K562 (cell line): ENCODE measurements around the gene PCDHGB1. TPM values are rescaled to one million over a fixed set of nuclear protein-coding genes. Genes with fewer than 3 reads are reported as not detected.

Experiments used
- AFF1 ChIP-seq, 2 experiments: fragments of 450-650 bp; IDR thresholded peaks; 2 replicates each; pipeline ENCODE4 v1.6.1; 2018; ENCODE audit warnings: mild to moderate bottlenecking in 2 of 2, low read depth in 1 of 2; ENCODE audit not compliant: partially characterized antibody in 2 of 2
- ATF3 ChIP-seq, 2 experiments: fragments of 450-650 bp in 1 of 2; sonication (generic) in 1 of 2; formaldehyde crosslinking in 1 of 2; IDR thresholded peaks in 1 of 2; conservative IDR thresholded peaks in 1 of 2; 2 replicates each; pipeline versions ENCODE4 v1.6.1 to v1.8.1; 2016 to 2023; ENCODE audit warnings: mild to moderate bottlenecking in 2 of 2, moderate library complexity in 2 of 2, inconsistent platforms in 1 of 2, missing genetic modification reagents in 1 of 2
- E4F1 ChIP-seq: fragments of 250-450 bp; sonication (Bioruptor Pico); IDR thresholded peaks from 2 replicates; pipeline ENCODE4 v1.5.0; 2021; ENCODE audit warnings: mild to moderate bottlenecking, borderline replicate concordance
- GTF3C2 ChIP-seq: IDR thresholded peaks from 3 replicates; pipeline ENCODE4 v1.6.1; 2011; ENCODE audit warnings: borderline replicate concordance, mild to moderate bottlenecking, moderate library complexity; ENCODE audit not compliant: insufficient read length; ENCODE audit errors: extremely low read depth
- HDAC2 ChIP-seq: fragments of 450-650 bp; IDR thresholded peaks from 2 replicates; pipeline ENCODE4 v1.6.1; 2016; ENCODE audit warnings: mild to moderate bottlenecking
- MEIS2 ChIP-seq: fragments of 450-650 bp; IDR thresholded peaks from 2 replicates; pipeline ENCODE4 v1.6.1; 2014; ENCODE audit warnings: mild to moderate bottlenecking; ENCODE audit not compliant: partially characterized antibody
- NELFE ChIP-seq: IDR thresholded peaks from 2 replicates; pipeline ENCODE4 v1.6.1; 2011; ENCODE audit warnings: mild to moderate bottlenecking; ENCODE audit not compliant: insufficient read depth, insufficient read length
- PKNOX1 ChIP-seq: fragments of 450-650 bp; IDR thresholded peaks from 2 replicates; pipeline ENCODE4 v1.6.1; 2016
- RBBP5 ChIP-seq: fragments of 200-600 bp; sonication (generic); IDR thresholded peaks from 2 replicates; pipeline ENCODE4 v1.6.1; 2012; ENCODE audit warnings: borderline replicate concordance, mild to moderate bottlenecking, low read length, control low read depth, inconsistent platforms; ENCODE audit not compliant: insufficient read depth, poor library complexity, severe bottlenecking
- SIX5 ChIP-seq, 2 experiments: IDR thresholded peaks; 2 replicates each; pipeline ENCODE4 v1.6.1; 2011; ENCODE audit warnings: low read length in 2 of 2, borderline replicate concordance in 1 of 2, low read depth in 1 of 2, mild to moderate bottlenecking in 1 of 2, moderate library complexity in 1 of 2; ENCODE audit not compliant: insufficient read depth in 1 of 2
- TAF7 ChIP-seq: fragments of 450-650 bp; IDR thresholded peaks from 2 replicates; pipeline ENCODE4 v1.6.1; 2016; ENCODE audit warnings: missing genetic modification characterization, missing compliant biosample characterization
- ZNF282 ChIP-seq: sonication (generic); formaldehyde crosslinking; IDR thresholded peaks from 2 replicates; pipeline ENCODE4 v1.8.1; 2023; ENCODE audit warnings: missing genetic modification reagents
- ZNF696 ChIP-seq: fragments of 250-450 bp; sonication (Bioruptor Pico); conservative IDR thresholded peaks from 2 replicates; pipeline ENCODE4 v1.4.0; 2020; ENCODE audit warnings: mild to moderate bottlenecking, moderate library complexity
- polyA plus RNA-seq, 8 experiments: library from polyadenylated mRNA; depleted of rRNA in 4 of 8; stranded (reverse) in 5 of 8; unstranded in 3 of 8; fragments of >200 nt; fragmentation: Nextera tagmentation in 2 of 8; fragmentation: Illumina TruSeq in 1 of 8; extraction: Ambion mirVana in 2 of 8; extraction: Trizol in 1 of 8; gene quantifications; 2 replicates each; pipeline versions ENCODE4 v1.2.1 to v1.2.3, GENCODE V29; 2011 to 2014; ENCODE audit warnings: inconsistent platforms in 1 of 8, missing spikeins in 1 of 8
- total RNA-seq, 7 experiments: library from RNA; depleted of rRNA in 6 of 7; stranded (reverse); fragments of >200 nt in 6 of 7; fragmentation: Illumina TruSeq in 2 of 7; extraction: Trizol in 2 of 7; gene quantifications; 2 replicates each; pipeline versions ENCODE4 v1.2.1 to v1.2.3, GENCODE V29; 2011 to 2021; ENCODE audit warnings: low replicate concordance in 1 of 7

Gene PCDHGB1
- total and polyA plus RNA-seq, 9 of the 15 experiments (the other 6 are each of a cell fraction or from before 2014, with no cell fraction given): 0.06 to 0.20 (median 0.07) TPM; not detected in 2

- TF ChIP-seq E4F1 (CRISPR knock-in tag): no peak
- peak in 1 of 2 experiments; percentile 31 for TF ChIP-seq AFF1 (IDR thresholded peaks at IDR 0.05; ENCODE audit: low read depth in 1 of 2, partially characterized antibody in 2 of 2)
- no peak for TF ChIP-seq RBBP5
- no peak for TF ChIP-seq ZNF696
- no peak for TF ChIP-seq ATF3 (IDR thresholded peaks at IDR 0.05)
- no peak for TF ChIP-seq ATF3 (CRISPR knock-in tag; conservative IDR thresholded peaks at IDR 0.05)
- TF ChIP-seq TAF7 (tag): no peak
- TF ChIP-seq ZNF282 (CRISPR knock-in tag): no peak
- TF ChIP-seq SIX5 (IDR thresholded peaks at IDR 0.05; ENCODE audit: borderline replicate concordance in 1 of 2, insufficient read depth in 1 of 2, low read depth in 1 of 2, low read length in 2 of 2): no peak
- peak; percentile 55 for TF ChIP-seq PKNOX1
- TF ChIP-seq NELFE: no peak
- TF ChIP-seq MEIS2: no peak
- TF ChIP-seq HDAC2: peak; percentile 47; the same call in 1 of the 2 replicates
- TF ChIP-seq GTF3C2: no peak
These were observed 23.6 kb upstream of the PCDHGB1 start (continued) for GRCh38 chr5:141326088-141326854.
